Fibroblast of villous mesenchyme (primary cell): ENCODE results near the gene ARF6. TPM values are rescaled to one million over a fixed set of nuclear protein-coding genes. Genes with fewer than 3 reads are reported as not detected.
"Not testable (repeated sequence)": the region's sequence is repeated elsewhere in the genome, so short reads cannot be mapped to it uniquely, and the experiment has no call there.

Experiments
- DNase-seq: peaks from one replicate; pipeline ENCODE4 v3.0.0-alpha.2; 2010; ENCODE audit warnings: low read depth
- H3K4me3 ChIP-seq: 2 replicates; pipeline ENCODE4 v1.5.1; 2011; ENCODE audit warnings: low read depth, mild to moderate bottlenecking, low read length
- total RNA-seq: library from RNA; depleted of rRNA; stranded (reverse); fragments of >200 nt; gene quantifications from 2 replicates; pipeline ENCODE4 v1.2.3, GENCODE V29; 2012
- TF ChIP-seq, protein P1 (sequence below): IDR thresholded peaks from 2 replicates; pipeline ENCODE4 v1.5.1; 2012; ENCODE audit warnings: low read depth, mild to moderate bottlenecking, low read length; ENCODE audit not compliant: insufficient read depth

Gene ARF6
- total RNA-seq, 1 donor = 111 TPM

DNA sequence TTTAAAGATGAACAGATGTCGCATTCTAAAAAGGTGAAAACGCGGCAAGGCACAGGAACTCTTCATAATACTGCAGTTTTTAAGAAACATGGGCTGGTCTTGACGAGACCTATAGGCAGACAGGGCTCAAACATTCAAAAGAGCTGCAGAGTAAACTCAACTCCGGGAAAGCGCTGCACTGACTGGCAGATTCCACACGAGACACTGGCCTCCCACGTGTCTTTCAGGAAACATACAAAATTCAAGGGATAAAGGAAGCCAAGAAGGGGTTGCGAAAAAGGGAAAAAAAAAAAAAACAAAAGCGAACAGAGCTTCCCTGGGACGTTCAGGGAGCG, 614 bp upstream of the ARF6 start:
- peak; percentile 90 for DNase-seq
- H3K4me3 ChIP-seq = peak overlapping the region; percentile 87
- TF ChIP-seq, protein P1, sequence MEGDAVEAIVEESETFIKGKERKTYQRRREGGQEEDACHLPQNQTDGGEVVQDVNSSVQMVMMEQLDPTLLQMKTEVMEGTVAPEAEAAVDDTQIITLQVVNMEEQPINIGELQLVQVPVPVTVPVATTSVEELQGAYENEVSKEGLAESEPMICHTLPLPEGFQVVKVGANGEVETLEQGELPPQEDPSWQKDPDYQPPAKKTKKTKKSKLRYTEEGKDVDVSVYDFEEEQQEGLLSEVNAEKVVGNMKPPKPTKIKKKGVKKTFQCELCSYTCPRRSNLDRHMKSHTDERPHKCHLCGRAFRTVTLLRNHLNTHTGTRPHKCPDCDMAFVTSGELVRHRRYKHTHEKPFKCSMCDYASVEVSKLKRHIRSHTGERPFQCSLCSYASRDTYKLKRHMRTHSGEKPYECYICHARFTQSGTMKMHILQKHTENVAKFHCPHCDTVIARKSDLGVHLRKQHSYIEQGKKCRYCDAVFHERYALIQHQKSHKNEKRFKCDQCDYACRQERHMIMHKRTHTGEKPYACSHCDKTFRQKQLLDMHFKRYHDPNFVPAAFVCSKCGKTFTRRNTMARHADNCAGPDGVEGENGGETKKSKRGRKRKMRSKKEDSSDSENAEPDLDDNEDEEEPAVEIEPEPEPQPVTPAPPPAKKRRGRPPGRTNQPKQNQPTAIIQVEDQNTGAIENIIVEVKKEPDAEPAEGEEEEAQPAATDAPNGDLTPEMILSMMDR = no peak

DNA sequence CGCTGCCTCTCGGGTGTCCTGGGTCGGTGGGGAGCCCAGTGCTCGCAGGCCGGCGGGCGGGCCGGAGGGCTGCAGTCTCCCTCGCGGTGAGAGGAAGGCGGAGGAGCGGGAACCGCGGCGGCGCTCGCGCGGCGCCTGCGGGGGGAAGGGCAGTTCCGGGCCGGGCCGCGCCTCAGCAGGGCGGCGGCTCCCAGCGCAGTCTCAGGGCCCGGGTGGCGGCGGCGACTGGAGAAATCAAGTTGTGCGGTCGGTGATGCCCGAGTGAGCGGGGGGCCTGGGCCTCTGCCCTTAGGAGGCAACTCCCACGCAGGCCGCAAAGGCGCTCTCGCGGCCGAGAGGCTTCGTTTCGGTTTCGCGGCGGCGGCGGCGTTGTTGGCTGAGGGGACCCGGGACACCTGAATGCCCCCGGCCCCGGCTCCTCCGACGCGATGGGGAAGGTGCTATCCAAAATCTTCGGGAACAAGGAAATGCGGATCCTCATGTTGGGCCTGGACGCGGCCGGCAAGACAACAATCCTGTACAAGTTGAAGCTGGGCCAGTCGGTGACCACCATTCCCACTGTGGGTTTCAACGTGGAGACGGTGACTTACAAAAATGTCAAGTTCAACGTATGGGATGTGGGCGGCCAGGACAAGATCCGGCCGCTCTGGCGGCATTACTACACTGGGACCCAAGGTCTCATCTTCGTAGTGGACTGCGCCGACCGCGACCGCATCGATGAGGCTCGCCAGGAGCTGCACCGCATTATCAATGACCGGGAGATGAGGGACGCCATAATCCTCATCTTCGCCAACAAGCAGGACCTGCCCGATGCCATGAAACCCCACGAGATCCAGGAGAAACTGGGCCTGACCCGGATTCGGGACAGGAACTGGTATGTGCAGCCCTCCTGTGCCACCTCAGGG, 679 bp downstream of the ARF6 start:
- peak; percentile 51 for DNase-seq
- TF ChIP-seq, protein P1 = no peak
- peak overlapping the region; percentile 87 for H3K4me3 ChIP-seq

DNA sequence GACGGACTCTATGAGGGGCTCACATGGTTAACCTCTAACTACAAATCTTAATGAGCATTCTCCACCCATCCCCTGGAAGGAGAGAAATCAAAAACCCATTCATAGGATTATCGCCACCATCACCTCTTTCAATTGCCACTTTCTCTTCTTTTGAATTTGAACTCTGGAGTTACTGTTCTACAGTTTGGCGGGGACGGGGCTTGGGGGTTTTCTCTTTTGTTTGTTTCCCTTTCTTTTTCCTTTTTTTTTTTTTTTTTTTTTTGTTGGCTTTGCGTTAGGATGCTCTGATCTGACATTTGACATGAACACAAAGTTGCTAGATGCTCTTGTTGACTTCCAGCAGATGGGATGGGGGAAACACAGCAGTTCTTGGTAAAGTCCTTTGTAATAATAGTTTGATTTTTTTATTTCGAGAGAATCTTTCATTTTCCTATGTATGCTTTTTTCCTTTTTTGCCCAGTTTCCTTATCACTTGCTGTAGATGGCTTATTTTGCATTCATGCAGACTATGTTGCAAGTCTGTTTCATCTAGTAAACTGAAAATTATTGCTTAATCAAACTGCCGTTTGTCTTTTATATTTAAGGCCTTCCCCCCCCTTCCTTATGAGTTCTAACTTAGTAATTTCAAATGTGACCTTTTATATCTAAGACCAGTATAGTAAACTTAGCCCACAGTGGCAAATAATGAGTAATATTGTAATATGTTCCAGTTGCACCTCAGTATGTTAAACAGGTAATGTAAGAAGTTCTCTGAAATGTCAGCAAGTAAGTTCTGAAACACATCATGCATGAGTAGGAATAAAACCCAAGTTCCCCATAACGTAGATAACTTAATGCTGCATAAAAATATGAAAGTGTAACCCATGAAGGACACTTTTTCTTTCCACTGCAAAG, 1.6 kb downstream of the ARF6 start:
- peak overlapping the region; percentile 87 for H3K4me3 ChIP-seq
- DNase-seq = not testable (repeated sequence)

DNA sequence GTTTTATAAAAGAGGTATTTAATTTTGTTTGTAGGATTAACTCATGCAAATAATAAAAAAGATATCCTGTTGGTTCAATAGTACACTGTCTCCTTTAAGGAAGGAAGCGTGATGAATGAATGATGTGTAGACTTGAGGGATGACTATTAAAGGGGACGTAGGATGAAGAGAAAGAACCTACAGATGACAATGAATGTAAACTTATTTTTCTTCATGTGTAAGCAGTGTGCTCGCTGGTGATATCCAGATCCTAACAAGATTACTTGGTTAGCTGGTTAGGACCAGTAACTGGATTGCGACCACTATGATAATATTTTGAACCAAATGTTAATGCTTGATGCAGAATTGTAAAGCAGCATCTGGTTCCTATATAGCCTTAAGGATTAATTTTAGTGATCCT, 2.6 kb downstream of the ARF6 start:
- TF ChIP-seq, protein P1 = no peak
- H3K4me3 ChIP-seq = peak overlapping the region; percentile 87
- no peak for DNase-seq

DNA sequence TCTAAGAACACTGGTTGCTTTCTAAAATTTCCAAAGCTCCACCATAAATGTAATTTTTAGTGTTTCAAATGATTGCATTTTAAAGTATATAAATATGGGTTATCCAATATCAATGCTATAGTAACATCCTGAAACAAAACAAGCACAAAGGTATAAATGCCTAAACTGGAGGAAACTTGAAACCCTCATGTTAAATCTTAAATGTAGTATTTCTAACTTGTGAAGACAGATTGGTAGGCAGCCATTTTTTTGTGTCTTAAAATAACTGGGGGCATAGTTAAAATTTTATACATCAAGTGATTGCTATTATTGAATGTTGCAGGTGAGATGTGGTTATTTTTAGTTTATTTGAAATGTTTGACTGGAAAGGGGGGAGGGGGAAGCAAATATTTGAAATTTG, 3.4 kb downstream of the ARF6 start:
- peak overlapping the region; percentile 87 for H3K4me3 ChIP-seq
- not testable (repeated sequence) for DNase-seq

DNA sequence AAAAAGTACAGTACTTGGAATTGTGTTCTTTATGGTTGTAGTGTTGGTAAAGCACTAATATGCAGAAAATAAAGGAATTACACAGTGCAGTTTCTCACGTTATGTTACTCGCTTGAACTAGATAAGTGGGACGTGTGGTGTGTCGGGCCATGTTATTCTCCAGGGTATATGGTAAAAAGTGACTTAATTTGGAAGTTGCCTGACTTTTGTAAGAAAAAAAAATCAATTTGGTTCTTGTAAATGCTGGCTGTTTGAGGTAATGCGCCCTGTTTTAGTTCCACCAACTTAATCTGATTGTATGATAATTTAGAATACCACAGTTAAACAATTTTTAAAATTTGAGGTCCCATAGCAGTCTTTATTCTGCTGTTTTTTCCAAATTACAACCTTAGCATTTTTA, 4.1 kb downstream of the ARF6 start:
- H3K4me3 ChIP-seq = peak overlapping the region; percentile 87
- TF ChIP-seq, protein P1 = no peak
- no peak for DNase-seq

DNA sequence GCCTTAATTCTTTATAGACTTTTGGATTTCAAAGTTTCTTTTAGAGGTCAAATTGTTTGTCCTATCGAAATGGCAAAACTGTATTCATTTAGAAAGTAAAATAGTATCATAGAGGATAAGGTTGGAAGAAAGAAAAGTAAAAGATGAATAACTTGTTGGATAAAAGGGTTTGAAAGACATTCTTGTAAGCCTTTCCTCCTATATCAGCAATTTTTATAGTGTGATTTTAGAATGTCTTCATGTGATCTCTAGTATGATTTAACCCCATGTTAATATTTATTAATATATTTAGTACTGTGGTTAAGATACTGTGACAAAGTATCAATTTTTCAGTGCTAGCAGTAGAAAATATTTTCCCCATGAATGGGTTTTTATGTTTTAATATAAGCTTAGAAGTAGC, 4.5 kb downstream of the ARF6 start:
- peak overlapping the region; percentile 87 for H3K4me3 ChIP-seq
- TF ChIP-seq, protein P1 = no peak
- DNase-seq = no peak
